ENCODE measurements around the gene PWP2.

- TF ChIP-seq, protein P1, sequence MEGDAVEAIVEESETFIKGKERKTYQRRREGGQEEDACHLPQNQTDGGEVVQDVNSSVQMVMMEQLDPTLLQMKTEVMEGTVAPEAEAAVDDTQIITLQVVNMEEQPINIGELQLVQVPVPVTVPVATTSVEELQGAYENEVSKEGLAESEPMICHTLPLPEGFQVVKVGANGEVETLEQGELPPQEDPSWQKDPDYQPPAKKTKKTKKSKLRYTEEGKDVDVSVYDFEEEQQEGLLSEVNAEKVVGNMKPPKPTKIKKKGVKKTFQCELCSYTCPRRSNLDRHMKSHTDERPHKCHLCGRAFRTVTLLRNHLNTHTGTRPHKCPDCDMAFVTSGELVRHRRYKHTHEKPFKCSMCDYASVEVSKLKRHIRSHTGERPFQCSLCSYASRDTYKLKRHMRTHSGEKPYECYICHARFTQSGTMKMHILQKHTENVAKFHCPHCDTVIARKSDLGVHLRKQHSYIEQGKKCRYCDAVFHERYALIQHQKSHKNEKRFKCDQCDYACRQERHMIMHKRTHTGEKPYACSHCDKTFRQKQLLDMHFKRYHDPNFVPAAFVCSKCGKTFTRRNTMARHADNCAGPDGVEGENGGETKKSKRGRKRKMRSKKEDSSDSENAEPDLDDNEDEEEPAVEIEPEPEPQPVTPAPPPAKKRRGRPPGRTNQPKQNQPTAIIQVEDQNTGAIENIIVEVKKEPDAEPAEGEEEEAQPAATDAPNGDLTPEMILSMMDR (optimal IDR thresholded peaks at IDR 0.05 in 1 of 3, IDR thresholded peaks at IDR 0.05 in 1 of 3, conservative IDR thresholded peaks at IDR 0.05 in 1 of 3; ENCODE audit: extremely low read depth in 1 of 3, insufficient read depth in 2 of 3, low read length in 3 of 3) = no peak
- TF ChIP-seq EZH2 (IDR thresholded peaks at IDR 0.05; ENCODE audit: low read length) = no peak
These were observed 13.4 kb upstream of the PWP2 start for GRCh38 chr21:44093761-44094160.

All from keratinocyte (primary cell).